ENCODE data around the gene ZDHHC14. TPM values are rescaled to one million over a fixed set of nuclear protein-coding genes. Genes with fewer than 3 reads are reported as not detected.

ZDHHC14 gene
- total RNA-seq, 2 donors from 2014 or later = 10.2 to 10.6 TPM

DNA sequence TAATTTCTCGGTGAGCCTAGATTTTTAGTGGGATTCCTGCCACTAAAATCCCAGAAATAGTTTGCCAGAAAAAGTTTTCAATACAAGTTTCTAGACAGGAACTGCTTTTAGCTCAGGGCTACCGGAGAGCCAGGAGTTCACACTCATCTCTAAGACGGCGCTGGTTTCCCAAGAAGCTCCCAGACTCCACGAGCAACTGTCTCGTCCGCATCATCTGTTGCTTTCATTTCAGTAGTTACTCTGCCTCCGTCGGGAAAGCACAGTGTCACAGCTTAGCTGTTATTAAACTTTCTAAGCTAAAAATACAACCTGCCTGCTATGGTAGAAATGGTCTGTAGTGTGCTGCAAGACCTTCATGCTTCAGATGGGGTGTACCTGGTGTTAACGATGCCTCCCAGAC lies 244.8 kb downstream of the ZDHHC14 start:
- WGBS, 2 donors = 83 to 94% methylated on average over 10 of the region's 10 CpGs
- DNase-seq = no peak
- no peaks in the 10 kb centered on the region for H3K9me3 ChIP-seq
- intact Hi-C loops (cut with DNase I) = no loop called here
- TF ChIP-seq POLR2A (IDR thresholded peaks at IDR 0.05) = no peak
- TF ChIP-seq, protein P1, sequence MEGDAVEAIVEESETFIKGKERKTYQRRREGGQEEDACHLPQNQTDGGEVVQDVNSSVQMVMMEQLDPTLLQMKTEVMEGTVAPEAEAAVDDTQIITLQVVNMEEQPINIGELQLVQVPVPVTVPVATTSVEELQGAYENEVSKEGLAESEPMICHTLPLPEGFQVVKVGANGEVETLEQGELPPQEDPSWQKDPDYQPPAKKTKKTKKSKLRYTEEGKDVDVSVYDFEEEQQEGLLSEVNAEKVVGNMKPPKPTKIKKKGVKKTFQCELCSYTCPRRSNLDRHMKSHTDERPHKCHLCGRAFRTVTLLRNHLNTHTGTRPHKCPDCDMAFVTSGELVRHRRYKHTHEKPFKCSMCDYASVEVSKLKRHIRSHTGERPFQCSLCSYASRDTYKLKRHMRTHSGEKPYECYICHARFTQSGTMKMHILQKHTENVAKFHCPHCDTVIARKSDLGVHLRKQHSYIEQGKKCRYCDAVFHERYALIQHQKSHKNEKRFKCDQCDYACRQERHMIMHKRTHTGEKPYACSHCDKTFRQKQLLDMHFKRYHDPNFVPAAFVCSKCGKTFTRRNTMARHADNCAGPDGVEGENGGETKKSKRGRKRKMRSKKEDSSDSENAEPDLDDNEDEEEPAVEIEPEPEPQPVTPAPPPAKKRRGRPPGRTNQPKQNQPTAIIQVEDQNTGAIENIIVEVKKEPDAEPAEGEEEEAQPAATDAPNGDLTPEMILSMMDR (IDR thresholded peaks at IDR 0.05) = no peak
- no peaks in the 10 kb centered on the region for H3K27me3 ChIP-seq
- no peak overlapping the region for H3K27ac ChIP-seq
- ATAC-seq = no peak
- H3K4me3 ChIP-seq = no peak overlapping the region
- H3K36me3 ChIP-seq (replicated peaks in 1 of 2; ENCODE audit: insufficient read depth in 1 of 2, low read depth in 2 of 2) = no peaks in the 10 kb centered on the region
- no peaks in the 10 kb centered on the region for H3K4me1 ChIP-seq

DNA sequence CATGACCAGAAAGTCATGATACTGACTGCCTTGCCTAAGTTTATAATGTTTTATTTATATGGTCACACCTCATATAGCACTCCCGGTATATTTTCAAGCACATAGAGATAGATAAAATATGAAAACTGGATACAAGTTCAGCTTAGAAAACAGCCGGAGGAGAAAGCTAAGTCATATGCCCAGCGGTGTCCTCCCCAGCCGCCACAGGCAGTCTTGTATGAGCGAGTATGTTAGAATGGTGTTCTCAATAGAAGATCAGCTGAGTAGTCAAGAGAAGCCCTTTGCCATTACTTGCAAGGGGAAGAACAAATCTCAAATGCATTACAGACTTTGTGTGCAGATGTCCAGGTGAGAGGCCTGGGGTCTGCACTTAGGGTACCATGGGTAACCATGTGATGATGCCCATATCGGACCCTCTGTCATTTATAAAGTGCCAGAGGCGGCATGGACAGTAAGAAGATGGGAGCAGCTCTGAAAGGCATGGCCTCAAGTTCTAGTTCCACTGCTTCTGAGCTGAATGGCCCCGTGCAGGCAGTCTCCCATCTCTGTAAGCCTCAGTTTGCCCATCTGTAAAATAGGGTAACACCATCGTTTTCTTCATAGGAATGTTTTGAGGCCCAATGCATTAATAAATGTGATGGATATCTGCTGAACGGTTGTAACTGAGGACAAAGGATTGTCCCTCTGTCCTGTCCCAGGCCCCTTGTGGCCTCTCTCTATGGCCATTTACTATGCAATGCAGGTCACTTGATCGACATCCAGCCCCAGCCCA lies 246.4 kb downstream of the ZDHHC14 start:
- WGBS, 2 donors = 89 to 90% methylated on average over 11 of the region's 11 CpGs
- no peaks in the 10 kb centered on the region for H3K27me3 ChIP-seq
- H3K4me3 ChIP-seq = no peak overlapping the region
- no peaks in the 10 kb centered on the region for H3K9me3 ChIP-seq
- no peaks in the 10 kb centered on the region for H3K36me3 ChIP-seq (replicated peaks in 1 of 2; ENCODE audit: insufficient read depth in 1 of 2, low read depth in 2 of 2)
- ATAC-seq = no peak
- TF ChIP-seq, protein P1 (IDR thresholded peaks at IDR 0.05) = no peak
- TF ChIP-seq POLR2A (IDR thresholded peaks at IDR 0.05) = no peak
- H3K27ac ChIP-seq = no peak overlapping the region
- no peak for DNase-seq
- intact Hi-C loops (cut with DNase I) = no loop called here
- no peaks in the 10 kb centered on the region for H3K4me1 ChIP-seq

DNA sequence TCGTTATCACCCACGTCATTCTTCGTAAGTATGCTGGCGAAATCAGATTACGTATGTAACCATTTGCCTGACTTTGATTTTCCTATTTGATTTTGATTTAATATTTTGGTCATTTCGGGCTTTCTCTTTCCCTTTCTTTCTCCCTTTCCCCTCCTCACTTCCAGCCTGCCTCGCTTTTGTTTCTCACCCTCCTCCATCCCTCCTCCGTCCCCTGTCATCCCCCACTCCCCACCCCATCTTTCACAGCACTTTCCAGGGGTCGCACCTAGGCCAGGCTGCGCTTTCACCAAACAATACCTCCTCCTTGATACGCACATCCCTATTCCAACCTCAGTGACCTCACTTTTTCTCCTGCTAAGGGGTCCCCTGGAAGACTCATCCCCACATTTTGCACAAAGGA lies 247.5 kb downstream of the ZDHHC14 start:
- 58 to 65% methylated on average over 11 of the region's 11 CpGs for WGBS, 2 donors
- no peaks in the 10 kb centered on the region for H3K4me1 ChIP-seq
- H3K27me3 ChIP-seq = no peaks in the 10 kb centered on the region
- intact Hi-C loops (cut with DNase I) = no loop called here
- no peaks in the 10 kb centered on the region for H3K9me3 ChIP-seq
- H3K4me3 ChIP-seq = no peak overlapping the region
- no peak overlapping the region for H3K27ac ChIP-seq
- H3K36me3 ChIP-seq (replicated peaks in 1 of 2; ENCODE audit: insufficient read depth in 1 of 2, low read depth in 2 of 2) = no peaks in the 10 kb centered on the region
- ATAC-seq (no peak), DNase-seq (no peak)
- TF ChIP-seq POLR2A (IDR thresholded peaks at IDR 0.05) = no peak
- TF ChIP-seq, protein P1 (IDR thresholded peaks at IDR 0.05) = no peak

DNA sequence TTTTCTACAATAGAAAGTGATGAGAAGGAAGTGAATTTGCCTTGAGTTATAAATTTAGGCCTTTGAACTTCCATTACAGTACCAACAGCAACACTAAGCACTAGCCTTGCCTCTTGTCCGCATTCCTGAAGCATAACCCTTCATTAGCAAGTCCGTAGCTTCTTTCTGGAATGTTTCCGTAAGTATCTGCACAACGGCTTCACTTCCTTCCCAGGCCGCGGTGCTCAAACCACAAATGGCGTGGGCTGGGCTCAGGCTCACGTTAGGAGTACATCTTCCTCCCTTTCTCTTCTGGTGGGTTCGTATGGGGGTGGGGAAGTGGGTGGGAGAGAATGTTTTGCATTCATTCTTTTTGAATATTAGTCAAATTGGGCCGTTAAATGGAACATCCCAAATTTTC lies 248.2 kb downstream of the ZDHHC14 start:
- Histone ChIP-seq H3K4me3 (no peak overlapping the region), H3K27ac (no peak overlapping the region), H3K4me1 (no peaks in the 10 kb centered on the region), H3K27me3 (no peaks in the 10 kb centered on the region), H3K36me3 (replicated peaks in 1 of 2; ENCODE audit: insufficient read depth in 1 of 2, low read depth in 2 of 2) (no peaks in the 10 kb centered on the region), H3K9me3 (no peaks in the 10 kb centered on the region)
- DNase-seq (no peak), ATAC-seq (no peak)
- no peak for TF ChIP-seq POLR2A (IDR thresholded peaks at IDR 0.05)
- TF ChIP-seq, protein P1 (IDR thresholded peaks at IDR 0.05) = no peak
- intact Hi-C loops (cut with DNase I) = no loop called here
- WGBS, 2 donors = 72 to 92% methylated on average over 10 of the region's 10 CpGs

Data from body of pancreas (tissue), 4 donors.